Uterus (tissue), 2 donors: ENCODE results near the gene MYH11.

Source experiments
- POLR2A ChIP-seq, 2 donors: fragments of 450-650 bp; IDR thresholded peaks; one replicate each; pipeline ENCODE4 v1.6.1; 2016; ENCODE audit warnings: antibody characterized with exemption in 2 of 2, mild to moderate bottlenecking in 1 of 2, moderate library complexity in 1 of 2
- TF ChIP-seq, protein P1 (sequence below), 4 experiments: fragments of 200-600 bp in 2 of 4; fragments of 450-650 bp in 2 of 4; sonication (generic) in 2 of 4; IDR thresholded peaks; one replicate each; pipeline ENCODE4 v1.5.1; 2016 to 2019; ENCODE audit warnings: antibody characterized with exemption in 4 of 4, mild to moderate bottlenecking in 2 of 4, moderate library complexity in 1 of 4

DNA sequence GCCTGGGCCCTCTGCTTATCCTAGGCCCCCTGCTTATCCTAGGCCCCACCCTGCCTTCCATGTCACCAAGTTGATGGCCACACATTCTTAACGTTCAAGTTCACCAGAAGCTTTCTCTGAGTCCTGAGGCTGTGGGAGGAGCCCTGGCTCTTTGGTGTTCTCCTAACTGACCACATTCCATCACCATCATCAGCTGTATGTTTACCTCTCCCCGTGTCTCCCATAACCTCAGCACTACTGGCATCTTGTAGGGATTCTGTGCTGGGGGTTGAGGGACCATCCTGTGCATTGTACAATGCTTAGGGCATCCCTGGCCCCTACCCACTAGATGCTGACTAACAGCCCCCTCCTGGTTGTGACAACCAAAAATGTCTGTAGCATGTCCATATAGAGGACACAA, 107.5 kb downstream of the MYH11 start:
- TF ChIP-seq, protein P1, sequence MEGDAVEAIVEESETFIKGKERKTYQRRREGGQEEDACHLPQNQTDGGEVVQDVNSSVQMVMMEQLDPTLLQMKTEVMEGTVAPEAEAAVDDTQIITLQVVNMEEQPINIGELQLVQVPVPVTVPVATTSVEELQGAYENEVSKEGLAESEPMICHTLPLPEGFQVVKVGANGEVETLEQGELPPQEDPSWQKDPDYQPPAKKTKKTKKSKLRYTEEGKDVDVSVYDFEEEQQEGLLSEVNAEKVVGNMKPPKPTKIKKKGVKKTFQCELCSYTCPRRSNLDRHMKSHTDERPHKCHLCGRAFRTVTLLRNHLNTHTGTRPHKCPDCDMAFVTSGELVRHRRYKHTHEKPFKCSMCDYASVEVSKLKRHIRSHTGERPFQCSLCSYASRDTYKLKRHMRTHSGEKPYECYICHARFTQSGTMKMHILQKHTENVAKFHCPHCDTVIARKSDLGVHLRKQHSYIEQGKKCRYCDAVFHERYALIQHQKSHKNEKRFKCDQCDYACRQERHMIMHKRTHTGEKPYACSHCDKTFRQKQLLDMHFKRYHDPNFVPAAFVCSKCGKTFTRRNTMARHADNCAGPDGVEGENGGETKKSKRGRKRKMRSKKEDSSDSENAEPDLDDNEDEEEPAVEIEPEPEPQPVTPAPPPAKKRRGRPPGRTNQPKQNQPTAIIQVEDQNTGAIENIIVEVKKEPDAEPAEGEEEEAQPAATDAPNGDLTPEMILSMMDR (IDR thresholded peaks at IDR 0.05): no peak
- TF ChIP-seq POLR2A (IDR thresholded peaks at IDR 0.05): no peak
